Parathyroid adenoma (tissue), 2 donors: Measurements from ENCODE around the gene VPS9D1.

ENCODE experiments used
- H2AFZ ChIP-seq: fragments of 300-600 bp; sonication (generic); one replicate; pipeline ENCODE4 v1.7.0; 2017; ENCODE audit warnings: antibody characterized with exemption, mild to moderate bottlenecking
- H3K27ac ChIP-seq: fragments of 300-600 bp; sonication (generic); one replicate; pipeline ENCODE4 v1.7.0; 2017
- H3K27me3 ChIP-seq: fragments of 300-600 bp; sonication (generic); one replicate; pipeline ENCODE4 v1.7.0; 2017; ENCODE audit warnings: low read length; ENCODE audit not compliant: control insufficient read depth, insufficient read depth
- H3K36me3 ChIP-seq: fragments of 300-600 bp; sonication (generic); one replicate; pipeline ENCODE4 v1.7.0; 2017; ENCODE audit warnings: low read length; ENCODE audit not compliant: control insufficient read depth, insufficient read depth
- H3K4me1 ChIP-seq: fragments of 300-600 bp; sonication (generic); one replicate; pipeline ENCODE4 v1.7.0; 2017; ENCODE audit warnings: control low read depth
- H3K4me2 ChIP-seq: fragments of 300-600 bp; sonication (generic); one replicate; pipeline ENCODE4 v1.7.0; 2017; ENCODE audit warnings: low read length
- H3K4me3 ChIP-seq: fragments of 300-600 bp; sonication (generic); one replicate; pipeline ENCODE4 v1.7.0; 2017; ENCODE audit warnings: low read depth, low read length
- H3K79me2 ChIP-seq: fragments of 300-600 bp; sonication (generic); one replicate; pipeline ENCODE4 v1.7.0; 2017; ENCODE audit warnings: control low read depth
- H3K9ac ChIP-seq: fragments of 300-600 bp; sonication (generic); one replicate; pipeline ENCODE4 v1.7.0; 2017; ENCODE audit warnings: mild to moderate bottlenecking
- H3K9me3 ChIP-seq: fragments of 300-600 bp; sonication (generic); one replicate; pipeline ENCODE4 v1.7.0; 2017; ENCODE audit warnings: low read length; ENCODE audit not compliant: control insufficient read depth
- CTCF ChIP-seq: fragments of 300-600 bp; sonication (generic); IDR thresholded peaks from one replicate; pipeline ENCODE4 v1.7.0; 2017; ENCODE audit warnings: antibody characterized with exemption, mild to moderate bottlenecking
- donor health status: primary hyperparathyroidism.

The VPS9D1 gene

GRCh38 chr16:89730610-89731234 lies 10.0 kb upstream of the VPS9D1 start:
- Histone ChIP-seq H3K4me3 (no peak overlapping the region), H3K79me2 (peaks cover 11% of the 10 kb centered on the region), H3K27me3 (no peaks in the 10 kb centered on the region), H3K36me3 (no peaks in the 10 kb centered on the region), H3K9ac (no peak overlapping the region), H3K4me1 (no peaks in the 10 kb centered on the region), H3K27ac (no peak overlapping the region), H2AFZ (no peak overlapping the region), H3K9me3 (no peaks in the 10 kb centered on the region), H3K4me2 (no peak overlapping the region)
- TF ChIP-seq CTCF = no peak

GRCh38 chr16:89729863-89730593 lies 9.3 kb upstream of the VPS9D1 start:
- Histone ChIP-seq H3K27ac (no peak overlapping the region), H3K4me3 (no peak overlapping the region), H3K4me2 (no peak overlapping the region), H3K9me3 (no peaks in the 10 kb centered on the region), H3K9ac (no peak overlapping the region), H3K79me2 (peaks cover 11% of the 10 kb centered on the region), H3K27me3 (no peaks in the 10 kb centered on the region), H3K36me3 (no peaks in the 10 kb centered on the region), H3K4me1 (no peaks in the 10 kb centered on the region), H2AFZ (no peak overlapping the region)
- no peak for TF ChIP-seq CTCF

- H3K9me3 ChIP-seq = no peaks in the 10 kb centered on the region
- H3K27ac ChIP-seq = no peak overlapping the region
- peaks cover 11% of the 10 kb centered on the region for H3K79me2 ChIP-seq
- no peaks in the 10 kb centered on the region for H3K27me3 ChIP-seq
- no peak overlapping the region for H3K4me3 ChIP-seq
- no peak overlapping the region for H3K4me2 ChIP-seq
- no peak overlapping the region for H3K9ac ChIP-seq
- no peaks in the 10 kb centered on the region for H3K36me3 ChIP-seq
- no peak for TF ChIP-seq CTCF
- no peaks in the 10 kb centered on the region for H3K4me1 ChIP-seq
- no peak overlapping the region for H2AFZ ChIP-seq
Observed at GRCh38 chr16:89729293-89729692, 8.6 kb upstream of the VPS9D1 start.

GRCh38 chr16:89727406-89728120 lies 6.9 kb upstream of the VPS9D1 start:
- Histone ChIP-seq H3K27me3 (no peaks in the 10 kb centered on the region), H2AFZ (no peak overlapping the region), H3K9ac (no peak overlapping the region), H3K9me3 (no peaks in the 10 kb centered on the region), H3K4me1 (no peaks in the 10 kb centered on the region), H3K27ac (no peak overlapping the region), H3K79me2 (peaks cover 16% of the 10 kb centered on the region), H3K4me3 (no peak overlapping the region), H3K4me2 (no peak overlapping the region), H3K36me3 (no peaks in the 10 kb centered on the region)
- no peak for TF ChIP-seq CTCF
